Neural cell (in vitro differentiated cells): ENCODE results near the gene CASTOR1.

Experiments
- EP300 ChIP-seq: fragments of 450-650 bp; conservative IDR thresholded peaks from 2 replicates; pipeline ENCODE4 v1.6.1; 2014; ENCODE audit warnings: antibody characterized with exemption, mild to moderate bottlenecking, moderate library complexity; ENCODE audit not compliant: poor library complexity, severe bottlenecking
- EZH2 ChIP-seq: fragments of 200-600, 300-800 bp; shearing (Covaris generic), sonication (generic); IDR thresholded peaks from 2 replicates; pipeline ENCODE4 v1.6.1; 2014; ENCODE audit warnings: antibody characterized with exemption, low read length, borderline replicate concordance, mild to moderate bottlenecking; ENCODE audit not compliant: insufficient read depth, poor library complexity, severe bottlenecking
- MXI1 ChIP-seq: fragments of 450-650 bp; conservative IDR thresholded peaks from 2 replicates; pipeline ENCODE4 v1.6.1; 2014; ENCODE audit warnings: antibody characterized with exemption, mild to moderate bottlenecking; ENCODE audit not compliant: poor library complexity, severe bottlenecking
- POLR2AphosphoS5 ChIP-seq: IDR thresholded peaks from 2 replicates; pipeline ENCODE4 v1.6.1; 2012
- SMC3 ChIP-seq: fragments of 450-650 bp; conservative IDR thresholded peaks from 2 replicates; pipeline ENCODE4 v1.6.1; 2014; ENCODE audit warnings: antibody characterized with exemption, mild to moderate bottlenecking, moderate library complexity; ENCODE audit not compliant: poor library complexity
- TAF1 ChIP-seq: IDR thresholded peaks from 2 replicates; pipeline ENCODE4 v1.6.1; 2012; ENCODE audit warnings: low read depth
- TF ChIP-seq, protein P1 (sequence below): fragments of 450-650 bp; IDR thresholded peaks from 2 replicates; pipeline ENCODE4 v1.5.1; 2014; ENCODE audit warnings: antibody characterized with exemption, mild to moderate bottlenecking, moderate library complexity; ENCODE audit not compliant: poor library complexity, severe bottlenecking

DNA sequence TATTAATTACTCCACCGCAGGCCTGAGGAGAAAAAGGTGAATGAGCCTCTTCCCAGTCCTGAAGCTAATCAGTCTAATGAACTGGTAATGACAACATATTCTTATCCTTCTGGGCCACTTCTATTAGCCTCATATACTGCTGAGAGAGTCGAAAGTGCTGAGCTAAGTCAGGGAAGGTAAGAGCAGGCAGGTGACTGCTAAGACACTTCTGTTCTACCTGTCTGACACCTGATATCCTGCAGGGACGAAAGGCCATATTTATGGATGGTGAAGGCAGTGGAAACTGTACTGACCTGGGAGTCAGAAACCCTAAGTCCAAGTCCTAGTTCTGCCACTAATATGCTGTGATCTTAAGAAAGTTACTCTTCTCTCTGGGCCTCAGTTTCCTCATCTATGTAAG lies 33.9 kb upstream of the CASTOR1 start:
- TF ChIP-seq, protein P1, sequence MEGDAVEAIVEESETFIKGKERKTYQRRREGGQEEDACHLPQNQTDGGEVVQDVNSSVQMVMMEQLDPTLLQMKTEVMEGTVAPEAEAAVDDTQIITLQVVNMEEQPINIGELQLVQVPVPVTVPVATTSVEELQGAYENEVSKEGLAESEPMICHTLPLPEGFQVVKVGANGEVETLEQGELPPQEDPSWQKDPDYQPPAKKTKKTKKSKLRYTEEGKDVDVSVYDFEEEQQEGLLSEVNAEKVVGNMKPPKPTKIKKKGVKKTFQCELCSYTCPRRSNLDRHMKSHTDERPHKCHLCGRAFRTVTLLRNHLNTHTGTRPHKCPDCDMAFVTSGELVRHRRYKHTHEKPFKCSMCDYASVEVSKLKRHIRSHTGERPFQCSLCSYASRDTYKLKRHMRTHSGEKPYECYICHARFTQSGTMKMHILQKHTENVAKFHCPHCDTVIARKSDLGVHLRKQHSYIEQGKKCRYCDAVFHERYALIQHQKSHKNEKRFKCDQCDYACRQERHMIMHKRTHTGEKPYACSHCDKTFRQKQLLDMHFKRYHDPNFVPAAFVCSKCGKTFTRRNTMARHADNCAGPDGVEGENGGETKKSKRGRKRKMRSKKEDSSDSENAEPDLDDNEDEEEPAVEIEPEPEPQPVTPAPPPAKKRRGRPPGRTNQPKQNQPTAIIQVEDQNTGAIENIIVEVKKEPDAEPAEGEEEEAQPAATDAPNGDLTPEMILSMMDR = no peak
- no peak for TF ChIP-seq POLR2AphosphoS5
- TF ChIP-seq EP300 = no peak
- no peak for TF ChIP-seq TAF1
- TF ChIP-seq SMC3 = no peak
- TF ChIP-seq EZH2 = no peak
- TF ChIP-seq MXI1 = no peak
